Measurements from ENCODE around the gene GPATCH1.

DNA sequence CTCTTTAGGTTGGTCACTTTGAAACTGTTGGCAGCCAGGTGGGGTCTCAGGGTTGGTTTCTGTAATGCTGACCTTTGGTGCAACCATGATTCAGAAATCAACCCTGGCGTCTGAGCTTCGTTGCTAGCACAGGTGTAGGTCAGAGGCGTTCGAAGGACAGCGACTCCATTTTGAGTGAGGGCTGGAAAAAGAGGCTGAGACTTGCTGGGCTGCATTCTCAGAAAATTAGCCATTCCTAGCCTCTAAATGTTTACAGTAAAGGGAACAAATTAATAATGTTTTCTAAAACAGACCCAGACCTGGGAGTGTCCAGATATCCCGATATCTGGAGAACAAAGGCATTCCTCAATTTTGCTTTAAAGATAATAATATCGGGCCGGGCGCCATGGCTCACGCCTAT is 45.5 kb upstream of the GPATCH1 start:
- TF ChIP-seq, protein P1, sequence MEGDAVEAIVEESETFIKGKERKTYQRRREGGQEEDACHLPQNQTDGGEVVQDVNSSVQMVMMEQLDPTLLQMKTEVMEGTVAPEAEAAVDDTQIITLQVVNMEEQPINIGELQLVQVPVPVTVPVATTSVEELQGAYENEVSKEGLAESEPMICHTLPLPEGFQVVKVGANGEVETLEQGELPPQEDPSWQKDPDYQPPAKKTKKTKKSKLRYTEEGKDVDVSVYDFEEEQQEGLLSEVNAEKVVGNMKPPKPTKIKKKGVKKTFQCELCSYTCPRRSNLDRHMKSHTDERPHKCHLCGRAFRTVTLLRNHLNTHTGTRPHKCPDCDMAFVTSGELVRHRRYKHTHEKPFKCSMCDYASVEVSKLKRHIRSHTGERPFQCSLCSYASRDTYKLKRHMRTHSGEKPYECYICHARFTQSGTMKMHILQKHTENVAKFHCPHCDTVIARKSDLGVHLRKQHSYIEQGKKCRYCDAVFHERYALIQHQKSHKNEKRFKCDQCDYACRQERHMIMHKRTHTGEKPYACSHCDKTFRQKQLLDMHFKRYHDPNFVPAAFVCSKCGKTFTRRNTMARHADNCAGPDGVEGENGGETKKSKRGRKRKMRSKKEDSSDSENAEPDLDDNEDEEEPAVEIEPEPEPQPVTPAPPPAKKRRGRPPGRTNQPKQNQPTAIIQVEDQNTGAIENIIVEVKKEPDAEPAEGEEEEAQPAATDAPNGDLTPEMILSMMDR (IDR thresholded peaks at IDR 0.05; ENCODE audit: borderline replicate concordance, extremely low read depth, low read length, poor library complexity, severe bottlenecking) = no peak
- TF ChIP-seq EZH2 (IDR thresholded peaks at IDR 0.05; ENCODE audit: borderline replicate concordance, low read depth, low read length, severe bottlenecking) = no peak
